Right lobe of liver (tissue), 6 donors: ENCODE data around the gene RPL29. TPM values are rescaled to one million over a fixed set of nuclear protein-coding genes. Genes with fewer than 3 reads are reported as not detected.
"Not testable (repeated sequence)": the region's sequence is repeated elsewhere in the genome, so short reads cannot be mapped to it uniquely, and the experiment has no call there.

Source experiments
- ATAC-seq, 4 donors: fragments of 200-7000 bp; cut with Tn5 transposase; one replicate each; pipeline ENCODE4 v1.9.1; 2020; ENCODE audit warnings: mild to moderate bottlenecking in 4 of 4, moderate library complexity in 4 of 4
- DNase-seq, 3 donors: peaks; one replicate each; pipeline ENCODE4 v3.0.0-alpha.2; 2020
- H3K27ac ChIP-seq, 3 donors: fragments of 200-600 bp; one replicate each; pipeline ENCODE4 v1.8.0; 2022
- H3K27me3 ChIP-seq, 2 donors: fragments of 200-600 bp; one replicate each; pipeline ENCODE4 v1.8.0; 2022
- H3K36me3 ChIP-seq, 4 donors: fragments of 200-600 bp; sonication (generic) in 1 of 4; one replicate each; pipeline versions ENCODE4 v1.5.1 to v1.8.0; 2017 to 2022; ENCODE audit warnings: control low read depth in 1 of 4
- H3K4me1 ChIP-seq, 4 donors: fragments of 200-600 bp; sonication (generic) in 1 of 4; one replicate each; pipeline versions ENCODE4 v1.5.1 to v1.8.0; 2017 to 2022; ENCODE audit warnings: control low read depth in 1 of 4
- H3K4me3 ChIP-seq, 3 donors: fragments of 200-600 bp; one replicate each; pipeline ENCODE4 v1.8.0; 2022
- H3K9me3 ChIP-seq, 4 donors: fragments of 200-600 bp; sonication (generic) in 1 of 4; one replicate each; pipeline versions ENCODE4 v1.5.1 to v1.8.0; 2017 to 2022; ENCODE audit warnings: control low read depth in 1 of 4
- CTCF ChIP-seq, 4 donors: fragments of 200-600 bp in 3 of 4; fragments of 450-650 bp in 1 of 4; IDR thresholded peaks; one replicate each; pipeline versions ENCODE4 v1.5.1 to v1.8.0; 2016 to 2022; ENCODE audit warnings: antibody characterized with exemption in 4 of 4, mild to moderate bottlenecking in 2 of 4
- POLR2A ChIP-seq: fragments of 450-650 bp; IDR thresholded peaks from one replicate; pipeline ENCODE4 v1.6.1; 2017; ENCODE audit warnings: antibody characterized with exemption, mild to moderate bottlenecking
- WGBS: methylation state at CpG from one replicate; pipeline ENCODE4 v1.1.6; 2018; ENCODE audit warnings: low coverage, low lambda C conversion rate; ENCODE audit not compliant: insufficient coverage; ENCODE audit errors: missing lambda C conversion rate; 5-methylcytosine and 5-hydroxymethylcytosine counted together
- intact Hi-C, 2 donors: fragments of 100-400 bp; cut with DNase I; formaldehyde crosslinking; loops; one replicate each; pipeline versions ENCODE4 v1.11.2 to v1.14.1; 2022
- total RNA-seq, 6 experiments: library from RNA; depleted of rRNA in 2 of 6; stranded (reverse); fragments of >200 nt in 2 of 6; fragmentation: NEBNext Ultra II Directional in 3 of 6; extraction: Animal tissue kit (Norgen Biotek cat#: 25700) in 3 of 6; gene quantifications; one replicate each; pipeline versions ENCODE4 v1.1.0 to v1.2.4, GENCODE V29; 2016 to 2023
- donor health status: DM: no; HTN: yes; CAD: no.
- donor health status: DM: no; HTN: no; CAD: no.
- donor health status: DM: no; HTN: no; CAD: no.
- donor health status: DM: no; HTN: yes; CAD: no.
- donor health status: DM: no; HTN: yes; CAD: no.

Gene RPL29
- total RNA-seq, 6 experiments from 2014 or later = 396 to 971 (median 447) TPM

- TF ChIP-seq CTCF (IDR thresholded peaks at IDR 0.05) (no peak), POLR2A (no peak)
- DNase-seq (no peak), ATAC-seq (peak in 2 of 4 donors; percentile 23 to 57)
- Histone ChIP-seq H3K4me1 (peaks cover 0 to 6% (median 0%) of the 10 kb centered on the region in 4 donors), H3K36me3 (no peaks in the 10 kb centered on the region), H3K27ac (no peak overlapping the region), H3K27me3 (no peaks in the 10 kb centered on the region), H3K9me3 (no peaks in the 10 kb centered on the region), H3K4me3 (no peak overlapping the region)
- WGBS = 62% methylated on average over 4 of the region's 5 CpGs
- intact Hi-C loops = no loop called here
These were observed 38.5 kb upstream of the RPL29 start for GRCh38 chr3:52034212-52034611.

- H3K4me1 ChIP-seq, H3K4me3 ChIP-seq, intact Hi-C loops, DNase-seq, H3K27me3 ChIP-seq, H3K36me3 ChIP-seq, H3K27ac ChIP-seq, H3K9me3 ChIP-seq: not testable (repeated sequence)
- peak in 3 of 4 donors; percentile 50 to 77 (median 68) for ATAC-seq
- WGBS = 66% methylated on average over 6 of the region's 6 CpGs
These were observed 38.1 kb upstream of the RPL29 start for GRCh38 chr3:52033748-52034147.

GRCh38 chr3:52032702-52033408 is 37.2 kb upstream of the RPL29 start:
- no peak for TF ChIP-seq POLR2A
- no peak for TF ChIP-seq CTCF (IDR thresholded peaks at IDR 0.05)
- ATAC-seq = no peak
- no peaks in the 10 kb centered on the region for H3K36me3 ChIP-seq
- H3K9me3 ChIP-seq = no peaks in the 10 kb centered on the region
- H3K27ac ChIP-seq = no peak overlapping the region
- 100% methylated on average over 1 of the region's 11 CpGs for WGBS
- H3K27me3 ChIP-seq = no peaks in the 10 kb centered on the region
- H3K4me1 ChIP-seq = peaks cover 0 to 6% (median 0%) of the 10 kb centered on the region in 4 donors
- intact Hi-C loops = no loop called here
- H3K4me3 ChIP-seq = no peak overlapping the region
- DNase-seq = no peak

- H3K27ac ChIP-seq = no peak overlapping the region
- 100% methylated on average over 2 of the region's 10 CpGs for WGBS
- ATAC-seq (no peak), DNase-seq (no peak)
- H3K4me3 ChIP-seq = no peak overlapping the region
- no peak for TF ChIP-seq POLR2A
- TF ChIP-seq CTCF (IDR thresholded peaks at IDR 0.05) = no peak
- H3K4me1 ChIP-seq = peaks cover 0 to 6% (median 0%) of the 10 kb centered on the region in 4 donors
- H3K9me3 ChIP-seq = no peaks in the 10 kb centered on the region
- intact Hi-C loops = no loop called here
- no peaks in the 10 kb centered on the region for H3K36me3 ChIP-seq
- H3K27me3 ChIP-seq = no peaks in the 10 kb centered on the region
These were observed 36.2 kb upstream of the RPL29 start for GRCh38 chr3:52031896-52032295.

GRCh38 chr3:52030714-52031310 is 35.1 kb upstream of the RPL29 start:
- Histone ChIP-seq H3K9me3 (no peaks in the 10 kb centered on the region), H3K36me3 (no peaks in the 10 kb centered on the region), H3K27ac (no peak overlapping the region), H3K4me3 (no peak overlapping the region), H3K4me1 (peaks cover 0 to 6% (median 0%) of the 10 kb centered on the region in 4 donors), H3K27me3 (no peaks in the 10 kb centered on the region)
- WGBS = 71% methylated on average over 4 of the region's 11 CpGs
- DNase-seq (no peak), ATAC-seq (no peak)
- TF ChIP-seq POLR2A (no peak), CTCF (IDR thresholded peaks at IDR 0.05) (no peak)
- intact Hi-C loops = no loop called here
